Caco-2 (cell line): ENCODE results near the gene RNF217. TPM values are rescaled to one million over a fixed set of nuclear protein-coding genes. Genes with fewer than 3 reads are reported as not detected.

Experiments
- BruUV-seq: library from RNA; stranded (reverse); fragments of 400-500 nt; replicated peaks from 2 replicates; lab custom pipeline; 2021; lab: Mats Ljungman, UMichigan
- CTCF ChIA-PET: fragments of 300-600 bp; sonication (Branson Sonifier 250); formaldehyde crosslinking; loops from one replicate; lab custom pipeline; 2022; ENCODE audit warnings: antibody characterized with exemption; lab: Charles Lee
- POLR2A ChIA-PET: fragments of 300-600 bp; sonication (Branson Sonifier 250); formaldehyde crosslinking; loops from one replicate; lab custom pipeline; 2022; ENCODE audit warnings: antibody characterized with exemption; lab: Charles Lee
- DNase-seq, 2 experiments: peaks; one replicate each; pipeline versions ENCODE4 v3.0.0 to v3.0.0-alpha.2; 2020 to 2022
- H3K27me3 ChIP-seq: replicated peaks from 2 replicates; pipeline ENCODE4 v1.6.0; 2011; ENCODE audit warnings: low read length; ENCODE audit not compliant: control insufficient read depth, insufficient read depth
- H3K36me3 ChIP-seq: 2 replicates; pipeline ENCODE4 v1.5.1; 2011; ENCODE audit warnings: low read length; ENCODE audit not compliant: control insufficient read depth, insufficient read depth
- H3K4me1 ChIP-seq: fragments of 250-450 bp; sonication (Bioruptor Pico); 2 replicates; pipeline ENCODE4 v1.5.1; 2020; ENCODE audit warnings: mild to moderate bottlenecking
- H3K4me3 ChIP-seq: 2 replicates; pipeline ENCODE4 v1.5.1; 2011; ENCODE audit warnings: low read depth, mild to moderate bottlenecking, control low read depth, low read length
- H3K9me3 ChIP-seq: fragments of 250-450 bp; sonication (Bioruptor Pico); 2 replicates; pipeline ENCODE4 v1.5.1; 2020; ENCODE audit warnings: mild to moderate bottlenecking, moderate library complexity
- H3K27ac Mint-ChIP-seq: one replicate; pipeline ENCODE4 v1.8.0; 2022; ENCODE audit warnings: mixed read lengths; ENCODE audit not compliant: unreplicated experiment
- H3K27me3 Mint-ChIP-seq: one replicate; pipeline ENCODE4 v1.8.0; 2022; ENCODE audit warnings: mixed read lengths; ENCODE audit not compliant: insufficient read depth, unreplicated experiment
- H3K36me3 Mint-ChIP-seq: one replicate; pipeline ENCODE4 v1.8.0; 2022; ENCODE audit warnings: mild to moderate bottlenecking, mixed read lengths; ENCODE audit not compliant: insufficient read depth, unreplicated experiment
- H3K4me1 Mint-ChIP-seq: one replicate; pipeline ENCODE4 v1.8.0; 2022; ENCODE audit warnings: low read depth, mixed read lengths; ENCODE audit not compliant: unreplicated experiment
- H3K4me3 Mint-ChIP-seq: one replicate; pipeline ENCODE4 v1.8.0; 2022; ENCODE audit warnings: mild to moderate bottlenecking, moderate library complexity, mixed read lengths; ENCODE audit not compliant: unreplicated experiment
- H3K9me3 Mint-ChIP-seq: one replicate; pipeline ENCODE4 v1.8.0; 2022; ENCODE audit warnings: mixed read lengths; ENCODE audit not compliant: unreplicated experiment
- intact Hi-C: fragments of 100-400 bp; cut with micrococcal nuclease; formaldehyde crosslinking; loops from one replicate; pipeline ENCODE4 v1.10.0; 2022; ENCODE audit not compliant: unreplicated experiment
- total RNA-seq: library from RNA; stranded (reverse); gene quantifications from 2 replicates; pipeline ENCODE4 v1.2.3, GENCODE V29; 2022
- TF ChIP-seq, protein P1 (sequence below), 2 experiments: fragments of 200-600 bp in 1 of 2; IDR thresholded peaks; 1 replicate in 1 of 2; 2 replicates in 1 of 2; pipeline versions ENCODE4 v1.5.1 to v1.8.0; 2011 to 2022; ENCODE audit warnings: antibody characterized with exemption in 1 of 2, control low read depth in 1 of 2, inconsistent platforms in 1 of 2, low read depth in 1 of 2, low read length in 1 of 2, mild to moderate bottlenecking in 1 of 2, moderate library complexity in 1 of 2; ENCODE audit not compliant: insufficient read depth in 1 of 2, severe bottlenecking in 1 of 2, unreplicated experiment in 1 of 2

Gene RNF217
- total RNA-seq, 1 experiment from 2014 or later, result 0.09 TPM

DNA sequence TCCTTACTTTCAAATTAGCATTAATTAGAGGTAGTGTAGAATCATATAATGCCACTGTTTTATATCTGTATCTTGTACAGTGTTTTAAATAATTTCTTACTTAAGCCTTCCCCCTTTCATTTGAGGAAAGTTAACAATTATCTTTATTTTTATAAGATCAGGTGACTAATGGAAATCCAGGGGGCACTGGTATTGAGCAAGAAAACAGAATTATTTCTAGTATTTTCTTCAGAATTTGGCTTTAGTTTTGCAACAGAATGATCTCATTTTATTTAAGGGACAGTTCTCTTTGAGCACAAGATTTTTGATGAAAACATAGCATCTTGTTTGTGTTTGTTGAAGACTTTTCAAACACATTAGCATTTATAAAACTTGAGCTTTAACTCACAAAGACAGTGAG, 55.9 kb downstream of the RNF217 start:
- CTCF ChIA-PET, result no interaction called here
- Mint-ChIP-seq H3K4me3 (no peak overlapping the region), H3K4me1 (no peaks in the 10 kb centered on the region), H3K27ac (no peak overlapping the region), H3K36me3 (no peaks in the 10 kb centered on the region), H3K27me3 (no peaks in the 10 kb centered on the region), H3K9me3 (no peaks in the 10 kb centered on the region)
- Histone ChIP-seq H3K27me3 (no peaks in the 10 kb centered on the region), H3K4me3 (no peak overlapping the region), H3K36me3 (no peaks in the 10 kb centered on the region), H3K4me1 (no peaks in the 10 kb centered on the region), H3K9me3 (no peaks in the 10 kb centered on the region)
- TF ChIP-seq, protein P1, sequence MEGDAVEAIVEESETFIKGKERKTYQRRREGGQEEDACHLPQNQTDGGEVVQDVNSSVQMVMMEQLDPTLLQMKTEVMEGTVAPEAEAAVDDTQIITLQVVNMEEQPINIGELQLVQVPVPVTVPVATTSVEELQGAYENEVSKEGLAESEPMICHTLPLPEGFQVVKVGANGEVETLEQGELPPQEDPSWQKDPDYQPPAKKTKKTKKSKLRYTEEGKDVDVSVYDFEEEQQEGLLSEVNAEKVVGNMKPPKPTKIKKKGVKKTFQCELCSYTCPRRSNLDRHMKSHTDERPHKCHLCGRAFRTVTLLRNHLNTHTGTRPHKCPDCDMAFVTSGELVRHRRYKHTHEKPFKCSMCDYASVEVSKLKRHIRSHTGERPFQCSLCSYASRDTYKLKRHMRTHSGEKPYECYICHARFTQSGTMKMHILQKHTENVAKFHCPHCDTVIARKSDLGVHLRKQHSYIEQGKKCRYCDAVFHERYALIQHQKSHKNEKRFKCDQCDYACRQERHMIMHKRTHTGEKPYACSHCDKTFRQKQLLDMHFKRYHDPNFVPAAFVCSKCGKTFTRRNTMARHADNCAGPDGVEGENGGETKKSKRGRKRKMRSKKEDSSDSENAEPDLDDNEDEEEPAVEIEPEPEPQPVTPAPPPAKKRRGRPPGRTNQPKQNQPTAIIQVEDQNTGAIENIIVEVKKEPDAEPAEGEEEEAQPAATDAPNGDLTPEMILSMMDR (IDR thresholded peaks at IDR 0.05; ENCODE audit: insufficient read depth in 1 of 2, low read depth in 1 of 2, low read length in 1 of 2, severe bottlenecking in 1 of 2, unreplicated experiment in 1 of 2), result no peak
- intact Hi-C loops, result no loop called here
- POLR2A ChIA-PET, result no interaction called here
- BruUV-seq, result no TSS peak
- DNase-seq, result no peak

DNA sequence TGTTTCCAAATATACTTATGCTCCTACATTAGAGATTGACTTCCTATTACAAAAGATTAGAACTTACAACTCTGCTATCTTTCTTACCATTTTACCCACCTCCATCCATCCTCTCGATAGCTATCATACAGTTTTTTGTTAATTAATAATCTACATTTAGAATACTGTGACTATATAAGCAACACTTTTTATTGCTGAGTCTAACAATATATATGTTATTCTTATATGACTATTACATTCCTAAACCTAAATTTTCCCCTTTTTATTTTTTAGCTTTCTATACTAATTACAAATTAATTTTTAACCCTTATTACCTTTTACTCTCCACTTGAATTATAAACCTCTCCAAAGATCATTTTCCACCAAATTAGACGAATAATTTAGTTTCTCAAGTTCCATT, 57.0 kb downstream of the RNF217 start:
- Histone ChIP-seq H3K4me1 (no peaks in the 10 kb centered on the region), H3K27me3 (no peaks in the 10 kb centered on the region), H3K9me3 (no peaks in the 10 kb centered on the region), H3K4me3 (no peak overlapping the region), H3K36me3 (no peaks in the 10 kb centered on the region)
- Mint-ChIP-seq H3K4me1 (no peaks in the 10 kb centered on the region), H3K27me3 (no peaks in the 10 kb centered on the region), H3K4me3 (no peak overlapping the region), H3K9me3 (no peaks in the 10 kb centered on the region), H3K27ac (no peak overlapping the region), H3K36me3 (no peaks in the 10 kb centered on the region)
- intact Hi-C loops, result no loop called here
- CTCF ChIA-PET, result no interaction called here
- POLR2A ChIA-PET, result no interaction called here
- TF ChIP-seq, protein P1 (IDR thresholded peaks at IDR 0.05; ENCODE audit: insufficient read depth in 1 of 2, low read depth in 1 of 2, low read length in 1 of 2, severe bottlenecking in 1 of 2, unreplicated experiment in 1 of 2), result no peak
- BruUV-seq, result no TSS peak
- no peak for DNase-seq

DNA sequence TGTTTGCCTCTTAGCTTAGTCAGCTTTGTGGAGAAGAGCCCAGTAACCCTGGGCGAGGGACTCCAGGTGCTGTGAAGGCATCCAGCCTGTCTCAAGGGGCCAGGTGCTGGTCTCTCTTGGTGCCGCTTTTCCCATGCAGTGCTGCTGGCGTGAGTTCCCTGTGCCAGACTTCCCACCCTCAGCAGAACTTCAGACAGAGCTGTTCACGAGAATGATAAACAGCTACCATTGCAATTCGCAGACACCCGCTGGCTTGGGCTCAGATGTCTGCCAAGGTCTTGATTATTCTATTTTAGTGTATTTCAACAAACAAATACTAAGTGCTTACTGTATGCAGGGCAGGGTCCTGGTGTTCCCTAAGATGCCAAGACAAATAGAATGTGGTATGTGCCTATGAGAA, 57.7 kb downstream of the RNF217 start:
- intact Hi-C loops, result no loop called here
- H3K4me1 ChIP-seq, result no peaks in the 10 kb centered on the region
- Mint-ChIP-seq H3K9me3 (no peaks in the 10 kb centered on the region), H3K4me1 (no peaks in the 10 kb centered on the region), H3K27ac (no peak overlapping the region), H3K4me3 (no peak overlapping the region), H3K36me3 (no peaks in the 10 kb centered on the region), H3K27me3 (no peaks in the 10 kb centered on the region)
- ChIA-PET POLR2A (no interaction called here), CTCF (no interaction called here)
- no peaks in the 10 kb centered on the region for H3K36me3 ChIP-seq
- no peaks in the 10 kb centered on the region for H3K9me3 ChIP-seq
- no peak overlapping the region for H3K4me3 ChIP-seq
- no TSS peak for BruUV-seq
- no peak for DNase-seq
- TF ChIP-seq, protein P1 (IDR thresholded peaks at IDR 0.05; ENCODE audit: insufficient read depth in 1 of 2, low read depth in 1 of 2, low read length in 1 of 2, severe bottlenecking in 1 of 2, unreplicated experiment in 1 of 2), result no peak
- no peaks in the 10 kb centered on the region for H3K27me3 ChIP-seq
